ENCODE results near the gene GRK4. TPM values are rescaled to one million over a fixed set of nuclear protein-coding genes. Genes with fewer than 3 reads are reported as not detected.
"Not testable (repeated sequence)": the region's sequence is repeated elsewhere in the genome, so short reads cannot be mapped to it uniquely, and the experiment has no call there.

GRK4 gene
- total RNA-seq, 2 donors from 2014 or later: 7.0 to 8.2 TPM

GRCh38 chr4:2971275-2971674, 7.9 kb downstream of the GRK4 start:
- Histone ChIP-seq H3K27me3 (no peaks in the 10 kb centered on the region), H3K9me3 (no peaks in the 10 kb centered on the region), H3K4me1 (no peaks in the 10 kb centered on the region), H3K4me3 (no peak overlapping the region), H3K36me3 (no peaks in the 10 kb centered on the region), H3K27ac (no peak overlapping the region)
- no peak for TF ChIP-seq CTCF (IDR thresholded peaks at IDR 0.05)
- DNase-seq (ENCODE audit: low spot score): no peak

GRCh38 chr4:2977211-2978088, 14.1 kb downstream of the GRK4 start:
- no peaks in the 10 kb centered on the region for H3K36me3 ChIP-seq
- H3K4me1 ChIP-seq: no peaks in the 10 kb centered on the region
- no peaks in the 10 kb centered on the region for H3K27me3 ChIP-seq
- H3K9me3 ChIP-seq: peaks cover 0 to 4% of the 10 kb centered on the region in 2 donors
- no peak overlapping the region for H3K27ac ChIP-seq
- H3K4me3 ChIP-seq: no peak overlapping the region
- TF ChIP-seq CTCF (IDR thresholded peaks at IDR 0.05): no peak
- DNase-seq (ENCODE audit: low spot score): no peak

GRCh38 chr4:2981256-2981819, 18.0 kb downstream of the GRK4 start:
- H3K27me3 ChIP-seq: no peaks in the 10 kb centered on the region
- TF ChIP-seq CTCF (IDR thresholded peaks at IDR 0.05): no peak
- peaks cover 0 to 4% of the 10 kb centered on the region in 2 donors for H3K9me3 ChIP-seq
- no peak for DNase-seq (ENCODE audit: low spot score)
- no peak overlapping the region for H3K27ac ChIP-seq
- H3K4me1 ChIP-seq: no peaks in the 10 kb centered on the region
- H3K36me3 ChIP-seq: no peaks in the 10 kb centered on the region
- no peak overlapping the region for H3K4me3 ChIP-seq

GRCh38 chr4:2982012-2982411, 18.6 kb downstream of the GRK4 start:
- no peak for DNase-seq (ENCODE audit: low spot score)
- Histone ChIP-seq H3K4me1 (no peaks in the 10 kb centered on the region), H3K27me3 (no peaks in the 10 kb centered on the region), H3K27ac (no peak overlapping the region), H3K36me3 (no peaks in the 10 kb centered on the region), H3K9me3 (peaks cover 0 to 4% of the 10 kb centered on the region in 2 donors), H3K4me3 (no peak overlapping the region)
- no peak for TF ChIP-seq CTCF (IDR thresholded peaks at IDR 0.05)

- not testable (repeated sequence) for H3K9me3 ChIP-seq; H3K4me3 ChIP-seq; DNase-seq (ENCODE audit: low spot score); H3K27me3 ChIP-seq; H3K4me1 ChIP-seq; H3K36me3 ChIP-seq; H3K27ac ChIP-seq
These were observed 20.3 kb downstream of the GRK4 start for GRCh38 chr4:2983715-2984114.

- no peak overlapping the region for H3K27ac ChIP-seq
- no peaks in the 10 kb centered on the region for H3K27me3 ChIP-seq
These were observed 27.9 kb downstream of the GRK4 start for GRCh38 chr4:2991243-2991642.

More at GRCh38 chr4:2991243-2991642, 27.9 kb downstream of the GRK4 start:
- H3K4me3 ChIP-seq: no peak overlapping the region
- no peaks in the 10 kb centered on the region for H3K36me3 ChIP-seq
- no peak for DNase-seq (ENCODE audit: low spot score)
- H3K9me3 ChIP-seq: no peaks in the 10 kb centered on the region
- no peaks in the 10 kb centered on the region for H3K4me1 ChIP-seq
- TF ChIP-seq CTCF (IDR thresholded peaks at IDR 0.05): no peak
